Measurements from ENCODE around the gene PLEKHG3.

PLEKHG3 gene

GRCh38 chr14:64748995-64749714 lies 44.9 kb downstream of the PLEKHG3 start:
- no peak for DNase-seq

GRCh38 chr14:64752909-64753308 lies 48.7 kb downstream of the PLEKHG3 start:
- DNase-seq: no peak

- DNase-seq: no peak
Measured at GRCh38 chr14:64753374-64753773, 49.1 kb downstream of the PLEKHG3 start.

DNA sequence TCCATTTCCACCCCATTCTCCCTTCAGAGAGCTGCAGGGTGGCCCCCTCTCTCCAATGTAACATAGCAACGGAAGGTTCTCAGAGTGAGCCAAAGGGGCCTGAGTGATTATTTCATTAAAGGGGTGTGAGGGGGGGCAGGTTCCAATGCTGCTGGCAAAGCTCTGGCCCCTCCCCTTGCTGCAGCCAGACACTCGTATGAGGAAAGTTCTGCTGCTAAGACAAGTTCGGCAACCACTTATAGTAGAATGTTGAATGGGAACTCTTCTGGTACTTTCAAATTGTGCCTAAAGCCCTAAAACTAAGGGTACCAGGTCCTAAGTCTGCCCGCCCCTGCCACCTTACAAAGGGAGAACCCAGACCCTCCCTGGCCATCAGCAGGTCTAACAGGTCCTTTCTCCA lies 49.8 kb downstream of the PLEKHG3 start:
- no peak for DNase-seq

GRCh38 chr14:64754685-64755084 lies 50.5 kb downstream of the PLEKHG3 start:
- no peak for DNase-seq

- peak; percentile 50 for DNase-seq
Measured at GRCh38 chr14:64755781-64756221, 51.6 kb downstream of the PLEKHG3 start.

GRCh38 chr14:64756712-64757111 lies 52.5 kb downstream of the PLEKHG3 start:
- DNase-seq: no peak

DNA sequence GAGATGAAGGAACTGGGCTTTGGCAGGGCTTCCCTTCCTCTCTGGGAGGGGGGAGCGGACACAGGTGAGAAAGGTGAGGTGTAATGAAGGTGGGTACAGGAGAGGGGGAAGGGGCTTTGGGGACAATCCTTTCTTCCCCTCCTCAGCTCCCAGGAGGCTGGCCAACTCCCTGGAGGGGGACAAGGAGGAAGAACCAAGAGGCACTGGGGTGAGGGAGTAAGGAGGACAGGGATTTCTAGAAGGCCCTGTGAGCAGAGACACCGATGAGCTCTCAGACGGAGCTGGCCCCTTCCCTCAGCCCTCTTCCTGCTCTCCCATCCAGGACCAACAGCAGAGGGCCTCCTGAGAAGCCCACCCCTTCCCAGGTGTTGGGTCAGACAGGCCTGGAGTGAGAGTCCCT lies 53.4 kb downstream of the PLEKHG3 start:
- DNase-seq: no peak

GRCh38 chr14:64758025-64758521 lies 53.8 kb downstream of the PLEKHG3 start:
- no peak for DNase-seq

GRCh38 chr14:64758691-64759554 lies 54.7 kb downstream of the PLEKHG3 start:
- DNase-seq: no peak

GRCh38 chr14:64759555-64759938 lies 55.3 kb downstream of the PLEKHG3 start:
- DNase-seq: no peak

DNA sequence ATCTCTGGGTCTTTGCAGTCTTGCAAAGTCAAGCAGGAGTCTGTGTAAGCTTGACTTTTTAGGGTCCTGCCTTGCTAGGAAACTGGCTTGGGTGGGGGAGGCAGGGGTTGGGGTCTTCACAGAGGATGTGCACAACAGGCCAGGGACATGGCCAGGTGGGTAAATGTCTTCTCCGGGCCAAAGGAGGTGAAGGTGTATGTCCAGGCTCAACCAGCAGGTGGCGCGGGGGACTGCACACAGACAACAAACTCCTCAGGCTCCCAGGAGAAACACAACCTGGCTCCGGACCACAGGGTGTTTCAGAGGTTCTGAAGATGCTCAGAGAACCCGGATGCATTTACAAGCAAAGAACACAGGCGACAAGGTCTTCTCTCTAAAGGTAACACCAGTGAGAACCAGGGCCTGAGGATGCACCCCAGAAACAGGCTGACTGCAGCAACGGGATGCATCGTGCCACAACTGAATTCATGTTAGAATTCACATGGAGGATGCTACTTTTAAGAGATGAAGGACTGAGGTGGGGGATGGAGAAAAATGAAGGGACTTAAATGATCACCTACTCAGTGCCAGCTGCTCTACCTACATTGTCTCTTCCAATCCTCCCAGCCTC lies 56.0 kb downstream of the PLEKHG3 start:
- peak; percentile 62 for DNase-seq

- no peak for DNase-seq
Measured at GRCh38 chr14:64760916-64761315, 56.7 kb downstream of the PLEKHG3 start.

GRCh38 chr14:64761441-64762043 lies 57.3 kb downstream of the PLEKHG3 start:
- no peak for DNase-seq

- peak; percentile 34 for DNase-seq
Measured at GRCh38 chr14:64762044-64763034, 58.1 kb downstream of the PLEKHG3 start.

DNA sequence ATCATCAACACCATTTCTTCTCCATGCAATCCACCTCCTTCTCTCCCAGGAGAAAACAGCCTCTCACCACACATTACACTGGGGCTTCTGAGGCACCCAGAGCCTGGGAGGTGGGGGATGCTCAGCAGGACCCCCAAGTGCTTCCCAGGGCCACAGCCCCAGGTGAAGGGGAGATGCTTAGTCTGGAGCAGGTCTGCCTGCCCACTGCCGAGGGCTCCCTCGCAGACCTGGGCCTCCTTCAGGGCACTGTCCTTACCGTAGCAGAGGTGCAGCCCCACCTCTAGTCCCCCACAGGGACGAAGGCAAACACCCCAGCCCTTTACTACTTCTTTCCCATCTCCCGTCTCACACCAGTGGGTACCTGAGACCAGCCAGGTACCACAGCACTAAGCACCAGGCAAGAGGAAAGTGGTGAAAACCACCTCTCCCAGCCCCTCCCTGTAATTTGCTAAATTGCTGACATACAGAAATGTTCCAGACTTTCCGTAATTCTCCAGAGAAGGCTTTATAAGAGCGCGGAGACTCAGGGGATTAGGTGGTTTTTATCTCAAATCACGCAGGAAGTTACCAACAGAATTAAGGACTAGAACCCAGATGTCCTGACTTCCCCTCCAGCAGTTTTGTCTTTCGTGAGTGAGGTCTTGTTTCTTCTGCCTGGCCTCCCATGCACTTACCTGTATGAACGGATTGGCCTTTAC lies 59.0 kb downstream of the PLEKHG3 start:
- DNase-seq: no peak

GRCh38 chr14:64763801-64764621 lies 59.8 kb downstream of the PLEKHG3 start:
- DNase-seq: no peak

DNA sequence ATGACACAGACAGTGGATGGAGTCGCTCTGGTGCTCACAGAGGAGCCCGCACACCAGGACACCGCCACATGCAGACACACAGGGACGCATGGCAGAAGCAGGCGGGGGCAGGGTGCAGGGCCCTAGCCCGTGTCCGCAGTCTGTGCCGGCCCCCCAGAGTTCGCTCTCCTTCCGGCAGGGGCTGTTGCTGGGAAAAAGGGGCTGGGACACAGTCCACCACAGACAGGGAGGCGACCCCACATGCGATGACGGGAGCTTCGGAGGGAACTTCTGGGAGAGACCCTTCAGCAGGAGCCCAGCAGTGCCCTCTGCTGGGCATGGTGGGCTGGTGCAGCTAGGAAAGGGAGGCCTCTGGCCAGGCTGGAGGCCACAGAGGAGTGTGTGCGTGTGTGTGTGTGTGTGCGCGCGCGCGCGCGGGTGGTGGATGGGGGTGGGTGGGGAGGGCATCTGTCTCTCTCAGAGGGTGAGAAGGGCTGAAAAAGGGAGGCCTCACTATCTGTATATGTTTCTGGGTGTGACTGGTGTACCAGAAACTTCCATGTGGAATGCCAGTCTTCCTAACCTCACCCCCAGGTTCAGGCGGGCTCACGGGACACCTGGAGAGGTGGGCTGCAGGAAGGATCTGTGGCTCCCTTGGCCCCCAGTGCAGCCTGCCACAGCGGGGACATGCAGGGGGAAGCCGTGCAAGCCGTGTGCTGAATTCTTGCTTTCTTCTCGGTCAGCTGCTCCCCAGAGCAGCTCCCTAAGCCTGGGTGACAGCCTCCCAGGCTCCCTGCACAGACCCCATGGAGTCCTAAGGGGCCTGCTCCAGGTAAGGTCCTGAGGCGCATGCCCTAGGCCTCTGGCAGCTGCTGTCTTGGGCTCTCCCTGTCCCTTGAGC lies 60.7 kb downstream of the PLEKHG3 start:
- peak; percentile 63 for DNase-seq

- DNase-seq: no peak
Measured at GRCh38 chr14:64765740-64766302, 61.6 kb downstream of the PLEKHG3 start.
